GM12873 (cell line): ENCODE data around the gene CGNL1.

Experiments used
- TF ChIP-seq, protein P1 (sequence below): IDR thresholded peaks from 2 replicates; pipeline ENCODE4 v1.5.1; 2012; ENCODE audit warnings: low read depth, mild to moderate bottlenecking, moderate library complexity, low read length, control low read depth; ENCODE audit not compliant: insufficient read depth; ENCODE audit errors: missing control alignments

CGNL1 gene

DNA sequence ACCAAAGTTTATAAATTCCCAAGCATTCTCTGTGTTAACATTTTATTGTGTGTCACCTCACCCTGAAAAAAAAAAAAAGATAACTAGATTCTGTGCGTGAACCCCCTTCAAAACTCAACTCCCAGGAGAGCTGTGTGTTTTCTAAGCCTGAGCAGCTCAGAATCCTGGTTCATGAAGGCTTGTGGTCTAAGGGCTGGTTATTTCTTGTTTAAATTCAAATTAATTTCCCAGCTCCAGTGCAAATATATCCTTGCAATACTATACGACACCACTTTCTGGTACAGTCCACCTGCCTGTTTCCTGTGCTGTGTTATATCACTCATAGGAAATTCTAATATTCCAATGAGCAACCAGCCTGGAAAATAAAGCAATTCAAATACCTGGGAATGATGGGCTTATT lies 192.0 kb downstream of the CGNL1 start:
- TF ChIP-seq, protein P1, sequence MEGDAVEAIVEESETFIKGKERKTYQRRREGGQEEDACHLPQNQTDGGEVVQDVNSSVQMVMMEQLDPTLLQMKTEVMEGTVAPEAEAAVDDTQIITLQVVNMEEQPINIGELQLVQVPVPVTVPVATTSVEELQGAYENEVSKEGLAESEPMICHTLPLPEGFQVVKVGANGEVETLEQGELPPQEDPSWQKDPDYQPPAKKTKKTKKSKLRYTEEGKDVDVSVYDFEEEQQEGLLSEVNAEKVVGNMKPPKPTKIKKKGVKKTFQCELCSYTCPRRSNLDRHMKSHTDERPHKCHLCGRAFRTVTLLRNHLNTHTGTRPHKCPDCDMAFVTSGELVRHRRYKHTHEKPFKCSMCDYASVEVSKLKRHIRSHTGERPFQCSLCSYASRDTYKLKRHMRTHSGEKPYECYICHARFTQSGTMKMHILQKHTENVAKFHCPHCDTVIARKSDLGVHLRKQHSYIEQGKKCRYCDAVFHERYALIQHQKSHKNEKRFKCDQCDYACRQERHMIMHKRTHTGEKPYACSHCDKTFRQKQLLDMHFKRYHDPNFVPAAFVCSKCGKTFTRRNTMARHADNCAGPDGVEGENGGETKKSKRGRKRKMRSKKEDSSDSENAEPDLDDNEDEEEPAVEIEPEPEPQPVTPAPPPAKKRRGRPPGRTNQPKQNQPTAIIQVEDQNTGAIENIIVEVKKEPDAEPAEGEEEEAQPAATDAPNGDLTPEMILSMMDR, result no peak

DNA sequence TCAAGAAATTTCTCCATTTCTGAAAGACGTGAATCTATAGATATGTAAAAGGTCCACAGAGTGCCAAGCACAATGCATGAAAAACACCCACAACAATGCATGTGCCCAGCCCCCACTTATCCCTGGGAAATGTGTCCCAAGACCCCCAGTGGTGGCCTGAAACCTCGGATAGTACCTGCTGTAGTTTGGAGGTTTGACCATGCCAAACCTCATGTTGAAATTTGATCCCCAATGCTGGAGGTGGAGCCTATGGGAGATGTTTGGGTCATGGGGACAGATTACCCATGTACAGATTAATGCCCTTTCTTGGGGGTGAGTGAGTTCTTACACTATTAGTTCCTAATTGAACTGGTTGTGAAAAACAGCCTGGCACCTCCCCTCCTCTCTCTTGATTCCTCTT lies 194.0 kb downstream of the CGNL1 start:
- TF ChIP-seq, protein P1, result no peak

DNA sequence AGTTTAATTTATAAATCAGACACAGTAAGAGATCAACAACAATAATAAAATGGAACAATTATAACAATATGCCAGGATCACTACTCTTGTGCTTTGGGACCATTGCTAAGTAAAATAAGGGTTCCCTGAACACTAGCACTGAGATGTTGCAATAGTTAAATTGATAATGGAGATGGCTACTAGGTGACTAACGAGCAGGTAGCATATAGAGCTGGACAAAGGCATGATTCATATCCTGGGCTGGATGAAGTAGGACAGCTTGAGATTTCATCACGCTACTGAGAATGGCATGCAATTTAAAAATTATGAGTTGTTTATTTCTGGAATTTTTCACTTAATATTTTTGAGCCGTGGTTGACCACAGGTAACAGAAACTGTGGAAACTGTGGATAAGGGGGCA lies 194.7 kb downstream of the CGNL1 start:
- TF ChIP-seq, protein P1, result no peak

DNA sequence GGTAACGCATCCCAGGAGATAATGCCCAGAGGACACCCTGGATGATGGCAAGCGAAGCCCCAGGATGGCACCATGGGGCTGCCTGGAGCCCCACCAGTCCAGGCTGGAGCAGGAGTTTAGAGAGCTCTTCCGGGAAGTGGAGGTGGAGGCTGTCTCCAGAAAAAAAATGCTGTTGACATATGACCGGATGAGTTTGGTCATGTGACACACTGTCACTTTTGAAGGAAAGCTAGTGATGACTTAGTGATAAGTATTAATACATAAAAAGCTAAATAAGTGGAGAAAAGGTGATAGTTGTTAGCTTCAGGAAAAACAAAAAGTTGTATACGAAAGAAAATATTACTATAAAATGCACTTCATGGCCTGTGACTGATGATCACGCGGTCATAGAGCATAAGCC lies 195.4 kb downstream of the CGNL1 start:
- TF ChIP-seq, protein P1, result no peak

DNA sequence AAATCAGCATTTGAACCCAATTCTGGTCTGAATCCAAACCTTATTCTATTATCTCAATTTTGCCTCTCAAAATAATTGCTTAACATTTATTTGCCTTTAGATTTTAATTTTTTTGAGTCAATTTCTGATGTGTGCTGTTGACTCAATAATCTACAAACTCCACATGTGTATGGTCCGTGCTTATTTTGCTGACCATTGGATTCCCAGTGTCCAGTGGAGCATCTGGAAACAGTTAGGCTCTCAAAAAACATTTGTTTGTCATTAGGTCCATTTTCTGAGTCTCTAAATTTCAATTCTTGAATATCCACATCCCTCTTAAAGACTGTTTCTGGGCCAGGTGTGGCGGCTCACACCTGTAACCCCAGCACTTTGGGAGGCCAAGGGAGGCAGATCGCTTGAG lies 196.2 kb downstream of the CGNL1 start:
- TF ChIP-seq, protein P1, result no peak

DNA sequence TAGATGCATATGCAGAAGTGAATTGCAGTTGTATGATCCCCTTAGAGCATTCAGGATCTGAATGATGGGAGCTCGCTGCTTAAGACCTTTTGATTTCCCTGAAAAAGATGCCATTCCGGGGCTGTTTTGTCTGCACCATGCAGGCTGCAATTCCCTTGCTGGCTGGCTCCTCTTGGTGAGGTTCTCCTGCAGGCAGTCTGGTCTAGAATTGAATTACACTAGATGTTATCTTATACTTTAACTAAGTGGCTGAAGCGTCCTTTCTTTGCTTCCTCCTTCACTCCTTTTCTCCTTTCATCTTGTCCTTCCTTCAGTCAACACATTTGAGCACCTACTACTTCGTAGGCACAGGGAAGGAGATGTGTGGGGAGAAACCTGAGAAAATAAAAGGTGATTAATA lies 196.8 kb downstream of the CGNL1 start:
- TF ChIP-seq, protein P1, result no peak

DNA sequence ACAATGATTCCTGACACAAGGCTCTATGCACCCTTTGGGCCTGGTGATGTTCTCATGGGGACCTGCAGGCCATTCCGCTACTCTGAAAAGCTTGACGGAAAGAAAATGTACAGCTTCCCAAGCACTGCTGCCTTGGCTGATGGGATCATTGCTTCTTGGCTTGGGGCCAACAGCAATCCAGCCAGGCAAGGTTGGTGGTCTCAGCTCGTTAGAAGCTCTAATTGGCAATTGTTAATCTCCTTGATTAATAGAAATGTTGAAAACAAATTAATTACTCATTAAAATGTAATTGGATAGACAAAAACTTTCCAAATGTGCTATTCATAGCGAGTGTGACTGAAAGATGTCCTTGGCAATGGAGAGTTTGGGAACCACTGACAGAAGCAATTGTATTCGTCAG lies 199.1 kb downstream of the CGNL1 start:
- TF ChIP-seq, protein P1, result no peak
